ENCODE measurements around the gene ACACB.

Gene ACACB

GRCh38 chr12:109110988-109111495 lies 5.3 kb upstream of the ACACB start:
- peak; percentile 44 to 63 for DNase-seq

- no peak for DNase-seq
These were observed 3.5 kb upstream of the ACACB start for GRCh38 chr12:109112720-109113465.

- DNase-seq = no peak
These were observed 2.6 kb upstream of the ACACB start for GRCh38 chr12:109113661-109114321.

- no peak for DNase-seq
These were observed 1.7 kb upstream of the ACACB start for GRCh38 chr12:109114644-109115043.

- DNase-seq = no peak
These were observed 1.0 kb upstream of the ACACB start for GRCh38 chr12:109115404-109115757.

GRCh38 chr12:109116611-109116949 lies 193 bp downstream of the ACACB start:
- no peak for DNase-seq

GRCh38 chr12:109120095-109120494 lies 3.7 kb downstream of the ACACB start:
- no peak for DNase-seq

GRCh38 chr12:109120557-109120956 lies 4.2 kb downstream of the ACACB start:
- DNase-seq = no peak

GRCh38 chr12:109121346-109121880 lies 5.0 kb downstream of the ACACB start:
- DNase-seq = no peak

- no peak for DNase-seq
These were observed 8.7 kb downstream of the ACACB start for GRCh38 chr12:109124878-109125648.

- DNase-seq = no peak
These were observed 9.4 kb downstream of the ACACB start for GRCh38 chr12:109125791-109126190.

- no peak for DNase-seq
These were observed 10.4 kb downstream of the ACACB start for GRCh38 chr12:109126784-109127183.

GRCh38 chr12:109127533-109128242 lies 11.3 kb downstream of the ACACB start:
- no peak for DNase-seq

- DNase-seq = no peak
These were observed 14.1 kb downstream of the ACACB start for GRCh38 chr12:109130297-109131153.

- no peak for DNase-seq
These were observed 15.0 kb downstream of the ACACB start for GRCh38 chr12:109131154-109132050.

- DNase-seq = peak in 1 of 2 donors; percentile 32
These were observed 18.0 kb downstream of the ACACB start for GRCh38 chr12:109134186-109134917.

GRCh38 chr12:109137055-109137454 lies 20.7 kb downstream of the ACACB start:
- DNase-seq = peak; percentile 35 to 64

GRCh38 chr12:109139360-109139759 lies 23.0 kb downstream of the ACACB start:
- no peak for DNase-seq

- no peak for DNase-seq
These were observed 23.4 kb downstream of the ACACB start for GRCh38 chr12:109139791-109140190.

GRCh38 chr12:109140560-109140959 lies 24.2 kb downstream of the ACACB start:
- no peak for DNase-seq

Measured in inflammatory macrophage treated with lipopolysaccharide for 1 hour (primary cell).